ENCODE measurements around the gene CYB5R4.

DNA sequence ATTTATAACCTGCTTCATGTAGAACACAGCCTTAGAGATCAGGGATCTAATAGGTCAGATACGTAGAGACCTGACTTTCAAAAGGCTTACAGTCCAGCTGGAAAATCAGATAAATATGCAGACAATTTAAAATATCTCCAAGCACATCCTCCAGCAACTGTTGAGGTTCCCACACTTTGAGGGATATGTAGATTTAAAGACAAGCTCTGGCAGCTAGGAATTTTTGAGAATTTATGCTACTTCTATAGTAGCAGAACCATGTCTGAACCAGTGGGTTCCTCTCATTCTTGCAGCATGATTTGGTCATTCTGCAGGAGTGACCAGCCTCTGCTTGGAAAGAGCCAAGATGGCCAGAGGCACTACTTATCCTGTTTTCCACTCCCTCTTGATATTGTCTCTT lies 60.5 kb downstream of the CYB5R4 start:
- TF ChIP-seq CTCF (conservative IDR thresholded peaks at IDR 0.05 in 1 of 2, IDR thresholded peaks at IDR 0.05 in 1 of 2; ENCODE audit: extremely low read depth in 1 of 2, insufficient read depth in 1 of 2, low read depth in 1 of 2, low read length in 2 of 2) (no peak), EZH2 (IDR thresholded peaks at IDR 0.05; ENCODE audit: borderline replicate concordance, low read length) (no peak)
